Retina (tissue), 1 donor: ENCODE data around the gene CTU1.

ENCODE experiments used
- DNase-seq: peaks from one replicate; pipeline ENCODE4 v3.0.0-alpha.2; 2016

CTU1 gene

GRCh38 chr19:51131780-51132680, 23.8 kb upstream of the CTU1 start:
- peak; percentile 76 for DNase-seq

DNA sequence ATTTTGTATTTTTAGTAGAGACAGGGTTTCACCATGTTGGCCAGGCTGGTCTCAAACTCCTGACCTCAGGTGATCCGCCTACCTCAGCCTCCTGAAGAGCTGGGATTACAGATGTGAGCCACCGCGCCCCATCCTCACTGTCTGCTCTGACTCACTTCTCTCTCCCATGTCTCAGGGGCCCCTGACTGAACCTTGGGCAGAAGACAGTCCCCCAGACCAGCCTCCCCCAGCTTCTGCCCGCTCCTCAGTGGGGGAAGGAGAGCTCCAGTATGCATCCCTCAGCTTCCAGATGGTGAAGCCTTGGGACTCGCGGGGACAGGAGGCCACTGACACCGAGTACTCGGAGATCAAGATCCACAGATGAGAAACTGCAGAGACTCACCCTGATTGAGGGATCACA, 21.5 kb upstream of the CTU1 start:
- no peak for DNase-seq

DNA sequence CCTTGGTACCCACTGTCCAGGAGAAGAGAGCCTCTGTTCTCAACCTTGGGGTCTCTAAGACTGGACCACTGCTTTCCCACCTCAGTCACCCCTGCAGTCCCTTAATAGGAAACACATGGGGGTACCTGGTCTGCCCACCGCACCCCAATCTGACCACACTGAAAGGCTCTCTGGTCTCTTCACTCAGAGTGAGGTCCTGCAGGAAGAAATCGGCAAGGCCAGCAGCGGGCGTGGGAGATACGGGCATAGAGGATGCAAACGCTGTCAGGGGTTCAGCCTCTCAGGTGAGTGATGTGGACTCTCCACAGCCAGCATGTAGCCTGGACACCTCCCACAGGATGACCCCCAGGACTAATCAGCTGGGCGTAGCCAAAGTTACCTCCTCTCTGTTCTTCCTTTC, 20.0 kb upstream of the CTU1 start:
- no peak for DNase-seq

- no peak for DNase-seq
Observed at GRCh38 chr19:51127755-51128154, 19.5 kb upstream of the CTU1 start.

GRCh38 chr19:51127032-51127431, 18.8 kb upstream of the CTU1 start:
- DNase-seq: no peak

DNA sequence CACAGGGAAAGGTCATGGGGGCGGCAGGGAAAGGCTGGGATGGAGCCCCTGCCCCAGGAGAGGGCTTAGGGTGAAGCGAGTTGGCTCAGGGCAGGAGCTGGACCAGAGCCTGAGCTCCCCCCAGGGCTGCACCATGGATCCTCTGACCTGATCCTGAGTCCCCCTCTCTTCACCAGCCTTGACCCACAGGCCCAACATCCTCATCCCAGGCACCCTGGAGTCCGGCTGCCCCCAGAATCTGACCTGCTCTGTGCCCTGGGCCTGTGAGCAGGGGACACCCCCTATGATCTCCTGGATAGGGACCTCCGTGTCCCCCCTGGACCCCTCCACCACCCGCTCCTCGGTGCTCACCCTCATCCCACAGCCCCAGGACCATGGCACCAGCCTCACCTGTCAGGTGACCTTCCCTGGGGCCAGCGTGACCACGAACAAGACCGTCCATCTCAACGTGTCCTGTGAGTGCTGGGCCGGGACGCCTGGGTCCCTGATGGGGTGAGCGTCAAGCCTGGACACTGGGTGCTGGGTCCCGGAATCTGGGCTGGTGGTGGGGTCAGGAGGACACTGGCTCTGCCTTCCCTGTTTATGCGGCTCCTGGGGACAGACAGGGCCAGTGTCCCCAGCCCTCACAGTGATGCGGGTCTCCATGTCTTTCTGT, 17.3 kb upstream of the CTU1 start:
- DNase-seq: no peak

GRCh38 chr19:51124729-51125128, 16.5 kb upstream of the CTU1 start, which contains the start of gene SIGLEC9:
TSS of gene SIGLEC9 (plus strand) at chr19:51124906. CDS start at chr19:51124975, 69 bp downstream.
- DNase-seq: no peak

- no peak for DNase-seq
Observed at GRCh38 chr19:51124216-51124615, 16.0 kb upstream of the CTU1 start.

DNA sequence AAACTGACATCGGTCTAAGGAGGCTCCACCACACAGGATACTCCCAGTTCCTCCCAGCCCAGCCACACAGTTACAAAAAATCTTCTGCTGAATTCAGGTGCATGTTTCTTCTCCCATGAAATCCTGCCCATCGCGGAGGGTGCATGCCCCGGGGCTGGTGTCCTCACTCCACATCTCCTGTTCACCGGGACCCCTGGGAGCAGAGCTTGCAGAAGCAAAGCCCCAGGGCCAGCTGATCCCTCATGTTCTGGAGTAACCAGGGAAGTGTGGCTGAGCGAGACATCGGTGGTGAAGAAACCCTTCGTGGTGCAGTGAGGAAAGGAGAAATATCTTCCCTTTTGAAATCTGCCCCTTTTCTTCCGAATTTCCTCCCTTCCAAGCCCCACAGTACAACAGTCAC, 15.6 kb upstream of the CTU1 start:
- DNase-seq: no peak

GRCh38 chr19:51123381-51123800, 15.2 kb upstream of the CTU1 start:
- DNase-seq: no peak

DNA sequence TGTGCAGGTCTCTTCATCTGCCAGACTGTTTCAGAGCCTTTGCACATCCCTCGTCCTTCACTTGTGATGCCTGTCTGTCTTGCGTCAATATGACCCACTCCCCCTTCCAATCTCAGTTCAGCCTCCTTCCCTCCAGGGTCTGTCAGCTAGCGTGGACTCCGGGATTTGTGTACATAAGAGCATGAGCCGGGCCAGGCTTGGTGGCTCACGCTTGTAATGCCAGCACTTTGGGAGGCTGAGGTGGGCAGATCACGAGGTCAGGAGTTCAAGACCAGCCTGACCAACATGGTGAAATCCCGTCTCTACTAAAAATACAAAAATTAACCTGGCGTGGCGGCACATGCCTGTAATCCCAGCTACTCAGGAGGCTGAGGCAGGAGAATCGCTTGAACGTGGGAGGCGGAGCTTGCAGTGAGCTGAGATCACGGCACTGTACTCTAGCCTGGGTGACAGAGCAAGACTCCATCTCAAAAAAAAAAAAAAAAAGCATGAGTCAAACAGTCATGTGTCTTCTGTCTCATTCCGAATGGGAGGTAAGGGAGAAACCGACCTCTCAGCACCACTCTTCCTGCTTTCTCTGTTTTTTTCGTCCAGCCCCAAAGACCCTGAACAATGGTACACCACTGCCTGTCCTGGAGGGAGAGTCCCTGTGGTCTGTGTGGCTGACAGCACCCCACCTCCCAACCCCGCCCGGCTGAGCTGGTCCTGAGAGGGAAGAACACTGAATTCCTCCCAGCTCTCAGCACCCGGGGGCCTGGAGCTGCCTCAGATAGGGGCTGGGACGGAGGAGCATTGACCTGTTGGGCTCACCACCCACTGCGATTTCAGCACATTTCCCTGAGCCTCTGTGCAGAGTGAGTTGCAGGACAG, 14.1 kb upstream of the CTU1 start:
- no peak for DNase-seq

DNA sequence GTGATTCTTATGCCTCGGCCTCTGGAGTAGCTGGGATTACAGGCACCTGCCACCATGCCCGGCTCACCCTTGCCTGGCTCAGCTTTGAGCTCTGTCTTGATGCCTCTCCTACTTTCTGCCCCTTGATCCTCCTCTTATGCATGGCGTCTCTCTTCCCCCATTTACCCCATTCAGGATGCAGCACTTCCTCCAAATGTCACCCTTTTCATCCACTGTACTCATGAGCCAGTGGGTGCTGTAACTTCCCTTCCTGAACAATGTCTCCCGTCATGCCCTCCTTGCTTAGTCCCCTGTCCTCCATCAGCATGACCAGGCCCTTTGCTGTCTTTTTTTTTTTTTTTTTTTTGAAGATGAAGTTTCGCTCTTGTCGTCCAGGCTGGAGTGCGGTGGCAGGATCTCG, 13.0 kb upstream of the CTU1 start:
- DNase-seq: no peak

GRCh38 chr19:51120160-51120559, 12.0 kb upstream of the CTU1 start:
- DNase-seq: no peak

GRCh38 chr19:51119611-51120010, 11.4 kb upstream of the CTU1 start:
- no peak for DNase-seq

DNA sequence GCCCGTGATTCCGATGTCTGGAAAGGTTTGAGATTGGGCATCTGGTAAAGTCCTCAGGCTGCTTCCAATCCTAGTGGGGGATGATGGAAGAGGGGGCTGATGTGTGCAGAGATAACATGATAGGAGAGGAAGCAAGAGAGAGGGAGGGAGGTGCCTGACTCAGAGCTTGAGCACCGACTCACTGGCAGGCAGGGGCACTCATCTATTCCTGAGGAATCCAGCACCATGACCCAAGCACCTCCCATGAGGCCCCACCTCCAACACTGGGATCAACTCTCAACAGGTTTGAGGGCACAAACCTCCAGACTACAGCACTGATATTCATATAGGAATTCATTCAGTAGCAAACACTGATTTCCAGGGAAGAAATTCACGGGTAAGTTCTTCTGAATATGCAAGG, 10.9 kb upstream of the CTU1 start:
- no peak for DNase-seq

- DNase-seq: no peak
Observed at GRCh38 chr19:51116736-51117286, 8.6 kb upstream of the CTU1 start.

DNA sequence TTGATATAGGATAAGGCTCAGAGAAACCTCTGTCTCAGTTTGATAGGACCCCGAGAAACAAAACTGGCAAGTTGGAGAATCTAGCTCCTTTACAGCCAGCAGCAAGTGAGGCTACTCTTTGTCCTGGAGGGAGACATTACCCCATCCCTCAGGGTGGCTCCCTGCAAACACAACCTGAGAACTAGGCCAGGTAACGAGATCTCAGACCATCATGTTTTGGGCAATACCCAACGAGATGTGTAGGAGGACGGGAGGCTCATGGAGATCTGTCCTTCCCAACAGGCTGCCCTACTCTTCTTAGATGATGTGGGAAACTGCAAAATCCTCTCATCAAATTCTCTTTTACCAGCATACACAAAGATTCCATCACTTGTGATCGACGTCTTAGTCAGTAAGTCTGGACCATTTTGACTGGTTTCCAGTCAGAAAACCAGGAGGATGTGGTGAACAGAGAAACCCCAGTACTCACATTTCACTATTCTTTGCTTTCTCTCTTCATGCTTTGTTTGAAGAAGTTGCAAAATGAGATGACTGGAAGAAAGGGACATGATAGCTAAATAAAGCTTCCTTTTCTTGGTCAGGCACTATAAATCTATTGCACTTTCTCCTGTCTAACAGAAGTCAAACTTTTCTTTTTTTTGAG, 6.0 kb upstream of the CTU1 start:
- DNase-seq: no peak

- DNase-seq: no peak
Observed at GRCh38 chr19:51111606-51112005, 3.4 kb upstream of the CTU1 start.

DNA sequence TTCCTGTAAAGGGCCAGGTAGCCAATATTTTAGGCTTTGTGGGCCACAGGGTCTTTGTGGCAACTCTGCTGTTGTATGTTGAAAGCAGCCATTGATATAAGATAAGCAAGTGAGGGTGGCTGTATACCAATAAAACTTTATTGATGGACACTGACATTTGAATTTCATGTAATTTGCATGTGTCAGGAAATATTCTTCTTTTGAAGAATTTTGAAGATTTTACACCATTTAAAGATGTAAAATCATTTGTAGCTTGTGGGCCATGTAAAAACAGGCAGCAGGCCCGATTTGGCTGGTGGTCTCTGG, 2.4 kb upstream of the CTU1 start:
- DNase-seq: no peak

DNA sequence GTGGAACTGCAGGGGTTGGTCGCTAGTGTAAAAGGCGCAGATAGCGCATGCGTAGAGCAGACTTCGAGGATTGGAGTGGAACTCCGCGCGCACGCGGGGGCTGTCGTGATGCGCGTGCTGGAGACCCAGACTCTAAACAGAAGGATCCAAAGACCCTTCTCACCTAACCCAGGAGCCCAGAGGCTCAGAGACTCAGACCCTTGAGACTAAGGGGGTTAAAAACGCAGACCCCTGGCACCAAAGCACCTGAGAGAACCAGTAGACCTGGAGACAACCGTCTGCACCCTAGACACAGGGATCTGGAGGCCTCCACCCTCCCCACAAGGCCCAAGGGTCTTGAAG, 567 bp upstream of the CTU1 start:
- DNase-seq: no peak

DNA sequence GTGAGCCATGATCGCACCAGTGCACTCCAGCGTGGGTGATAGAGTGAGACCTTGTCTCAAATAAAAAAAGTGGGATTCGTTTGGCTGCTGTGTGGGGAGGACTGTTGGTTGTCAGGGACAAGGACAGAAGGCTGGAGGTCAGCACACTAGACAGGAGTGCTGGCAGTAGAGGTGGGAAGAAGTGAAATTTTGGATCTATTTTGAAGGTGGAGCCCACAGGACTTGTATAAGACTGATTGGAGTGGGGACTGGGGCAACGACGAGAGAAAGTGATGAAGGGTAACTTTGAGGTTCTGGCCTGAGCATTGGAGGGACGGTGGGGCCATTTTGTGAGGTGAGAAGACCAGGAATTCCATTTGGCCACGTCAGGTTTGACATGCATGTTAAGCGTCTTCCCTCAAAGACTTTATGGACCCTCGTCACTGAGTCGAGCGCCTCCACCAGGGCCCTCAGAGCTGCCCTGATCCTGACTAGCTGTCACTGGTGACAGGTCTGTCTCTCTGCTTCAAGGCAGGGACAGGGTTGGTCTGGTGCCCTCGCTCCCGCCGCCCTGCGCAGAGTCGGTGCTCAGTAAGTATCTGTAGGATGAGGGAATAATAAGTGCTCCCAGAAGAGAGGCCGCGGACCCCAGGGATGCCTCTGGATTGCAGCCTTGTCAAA, 673 bp downstream of the CTU1 start:
- DNase-seq: no peak

GRCh38 chr19:51103926-51104341, 4.3 kb downstream of the CTU1 start:
- peak; percentile 55 for DNase-seq
